ENCODE measurements around the gene SLC30A5.

Gene SLC30A5

GRCh38 chr5:69167929-69168328 is 74.1 kb downstream of the SLC30A5 start:
- no peak for DNase-seq (ENCODE audit: low spot score)

GRCh38 chr5:69170495-69170894 is 76.7 kb downstream of the SLC30A5 start:
- no peak for DNase-seq (ENCODE audit: low spot score)

GRCh38 chr5:69170969-69171368 is 77.2 kb downstream of the SLC30A5 start:
- DNase-seq (ENCODE audit: low spot score), result no peak

Measured in pons (tissue), 1 donor.